HEK293 (cell line): ENCODE results near the gene SH3GL2.

Experiments
- KLF10 ChIP-seq: fragments of 450-650 bp; IDR thresholded peaks from 2 replicates; pipeline ENCODE4 v1.5.1; 2018; ENCODE audit warnings: missing biosample characterization, mild to moderate bottlenecking, missing genetic modification characterization
- PRDM2 ChIP-seq: fragments of 450-650 bp; formaldehyde crosslinking; IDR thresholded peaks from 2 replicates; pipeline ENCODE4 v1.5.1; 2016; ENCODE audit warnings: missing biosample characterization, missing genetic modification characterization, borderline replicate concordance
- ZBTB17 ChIP-seq: fragments of 450-650 bp; formaldehyde crosslinking; IDR thresholded peaks from 2 replicates; pipeline ENCODE4 v1.5.1; 2016; ENCODE audit warnings: missing biosample characterization, missing genetic modification characterization
- ZNF10 ChIP-seq: fragments of 450-650 bp; formaldehyde crosslinking; IDR thresholded peaks from 2 replicates; pipeline ENCODE4 v1.5.1; 2017; ENCODE audit warnings: missing biosample characterization, missing genetic modification characterization
- ZNF138 ChIP-seq: fragments of 450-650 bp; formaldehyde crosslinking; IDR thresholded peaks from 2 replicates; pipeline ENCODE4 v1.5.1; 2016; ENCODE audit warnings: missing biosample characterization, missing genetic modification characterization, borderline replicate concordance
- ZNF140 ChIP-seq: fragments of 450-650 bp; formaldehyde crosslinking; IDR thresholded peaks from 2 replicates; pipeline ENCODE4 v1.5.1; 2016; ENCODE audit warnings: missing biosample characterization, missing genetic modification characterization
- ZNF248 ChIP-seq: fragments of 450-650 bp; formaldehyde crosslinking; IDR thresholded peaks from 2 replicates; pipeline ENCODE4 v1.5.1; 2017; ENCODE audit warnings: missing biosample characterization, missing genetic modification characterization
- ZNF302 ChIP-seq: fragments of 450-650 bp; formaldehyde crosslinking; IDR thresholded peaks from 2 replicates; pipeline ENCODE4 v1.5.1; 2016; ENCODE audit warnings: missing biosample characterization, missing genetic modification characterization, low read depth
- ZNF391 ChIP-seq: fragments of 450-650 bp; formaldehyde crosslinking; IDR thresholded peaks from 2 replicates; pipeline ENCODE4 v1.5.1; 2016; ENCODE audit warnings: low read depth, missing biosample characterization, missing genetic modification characterization, borderline replicate concordance
- ZNF394 ChIP-seq: fragments of 450-650 bp; formaldehyde crosslinking; IDR thresholded peaks from 2 replicates; pipeline ENCODE4 v1.5.1; 2016; ENCODE audit warnings: missing biosample characterization, missing genetic modification characterization, mild to moderate bottlenecking, moderate library complexity, borderline replicate concordance
- ZNF423 ChIP-seq: fragments of 450-650 bp; formaldehyde crosslinking; IDR thresholded peaks from 2 replicates; pipeline ENCODE4 v1.5.1; 2016; ENCODE audit warnings: missing biosample characterization, missing genetic modification characterization
- ZNF529 ChIP-seq: fragments of 450-650 bp; formaldehyde crosslinking; IDR thresholded peaks from 2 replicates; pipeline ENCODE4 v1.5.1; 2017; ENCODE audit warnings: missing genetic modification characterization, missing biosample characterization; ENCODE audit not compliant: insufficient replicate concordance
- ZNF571 ChIP-seq: fragments of 450-650 bp; formaldehyde crosslinking; IDR thresholded peaks from 2 replicates; pipeline ENCODE4 v1.5.0; 2017; ENCODE audit warnings: missing biosample characterization, missing genetic modification characterization
- ZNF585B ChIP-seq: fragments of 450-650 bp; formaldehyde crosslinking; IDR thresholded peaks from 2 replicates; pipeline ENCODE4 v1.5.1; 2016; ENCODE audit warnings: missing biosample characterization, missing genetic modification characterization
- ZNF621 ChIP-seq: fragments of 450-650 bp; formaldehyde crosslinking; IDR thresholded peaks from 2 replicates; pipeline ENCODE4 v1.5.1; 2017; ENCODE audit warnings: missing biosample characterization, missing genetic modification characterization
- ZNF692 ChIP-seq: fragments of 450-650 bp; formaldehyde crosslinking; IDR thresholded peaks from 2 replicates; pipeline ENCODE4 v1.5.1; 2016; ENCODE audit warnings: missing biosample characterization, missing genetic modification characterization
- ZNF707 ChIP-seq: fragments of 450-650 bp; formaldehyde crosslinking; IDR thresholded peaks from 2 replicates; pipeline ENCODE4 v1.5.1; 2016; ENCODE audit warnings: missing biosample characterization, missing genetic modification characterization
- ZNF791 ChIP-seq: fragments of 450-650 bp; formaldehyde crosslinking; IDR thresholded peaks from 2 replicates; pipeline ENCODE4 v1.5.1; 2016; ENCODE audit warnings: missing biosample characterization, missing genetic modification characterization
- ZSCAN23 ChIP-seq: fragments of 450-650 bp; formaldehyde crosslinking; IDR thresholded peaks from 2 replicates; pipeline ENCODE4 v1.5.1; 2016; ENCODE audit warnings: missing biosample characterization, missing genetic modification characterization
- ZXDB ChIP-seq: fragments of 450-650 bp; formaldehyde crosslinking; IDR thresholded peaks from 2 replicates; pipeline ENCODE4 v1.5.1; 2016; ENCODE audit warnings: missing biosample characterization, missing genetic modification characterization
- TF ChIP-seq, protein P1 (sequence below): fragments of 450-650 bp; formaldehyde crosslinking; IDR thresholded peaks from 2 replicates; pipeline ENCODE4 v1.5.1; 2017; ENCODE audit warnings: missing biosample characterization, missing genetic modification characterization
- TF ChIP-seq, protein P2 (sequence below): fragments of 450-650 bp; formaldehyde crosslinking; IDR thresholded peaks from 2 replicates; pipeline ENCODE4 v1.5.1; 2016; ENCODE audit warnings: missing biosample characterization, missing genetic modification characterization
- TF ChIP-seq, protein P3 (sequence below): fragments of 450-650 bp; formaldehyde crosslinking; IDR thresholded peaks from 2 replicates; pipeline ENCODE4 v1.5.1; 2016; ENCODE audit warnings: missing biosample characterization, missing genetic modification characterization

The SH3GL2 gene

DNA sequence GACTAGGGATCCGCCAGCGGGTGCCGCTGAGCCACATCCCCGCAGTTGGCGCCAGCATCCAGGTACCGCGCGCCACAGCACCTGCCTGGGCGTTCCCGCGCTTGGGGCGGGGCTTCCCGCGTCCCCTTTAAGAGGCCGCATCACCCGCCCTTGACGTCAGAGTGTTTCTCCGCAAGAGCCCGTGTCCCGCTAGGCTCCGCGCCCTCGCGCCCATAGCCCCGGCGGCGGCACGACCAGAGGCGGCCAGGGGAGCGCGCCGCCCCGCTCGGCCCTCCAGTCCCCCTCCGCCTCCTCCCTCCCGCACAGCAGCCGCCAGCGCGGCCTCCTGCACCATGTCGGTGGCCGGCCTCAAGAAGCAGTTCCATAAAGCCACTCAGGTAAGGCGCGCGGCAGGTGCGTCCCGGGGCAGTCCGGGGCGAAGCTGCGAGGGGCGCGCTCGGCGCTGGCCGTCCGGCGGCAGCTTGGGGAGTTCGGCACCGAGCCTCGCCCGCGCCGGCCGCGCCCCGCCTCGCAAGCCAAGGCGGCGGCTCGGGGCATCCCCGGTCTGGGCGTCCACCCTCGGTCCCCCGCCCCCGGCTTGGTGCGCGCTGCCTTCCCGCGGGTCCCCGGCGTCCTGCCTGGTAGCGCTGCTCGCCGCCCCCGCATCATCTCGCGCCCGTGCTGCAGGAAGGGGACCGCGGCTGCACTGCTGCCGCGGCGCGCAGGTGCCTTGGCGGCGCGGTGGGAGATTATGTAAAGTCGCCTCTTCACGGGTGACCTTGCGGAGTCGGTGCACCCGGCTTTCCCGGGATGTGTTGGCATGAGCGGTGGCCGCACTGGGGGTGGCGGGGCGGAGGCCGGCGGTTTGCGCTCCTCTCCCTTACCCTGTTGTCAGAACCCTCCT lies at the start of gene SH3GL2 (continued):
- TF ChIP-seq ZNF791 (no peak), ZNF585B (tag by site-specific recombination) (no peak), ZNF423 (tag by site-specific recombination) (no peak), ZBTB17 (tag by site-specific recombination) (peak; percentile 70; the same call in 1 of the 2 replicates), PRDM2 (tag by site-specific recombination) (no peak), ZNF394 (tag by site-specific recombination) (no peak), ZNF248 (tag by site-specific recombination) (no peak), ZNF138 (tag by site-specific recombination) (no peak), ZXDB (peak; percentile 42; the same call in 1 of the 2 replicates), ZNF391 (tag by site-specific recombination) (no peak; the same call in 1 of the 2 replicates), ZNF621 (no peak), ZNF707 (tag by site-specific recombination) (no peak), ZNF692 (tag by site-specific recombination) (peak; percentile 95), ZNF571 (tag by site-specific recombination) (no peak), KLF10 (tag by site-specific recombination) (no peak), ZNF529 (tag by site-specific recombination) (no peak), ZNF140 (tag by site-specific recombination) (no peak), ZNF302 (tag by site-specific recombination) (no peak), ZNF10 (tag by site-specific recombination) (no peak), ZSCAN23 (tag by site-specific recombination) (no peak)
- TF ChIP-seq, protein P1, sequence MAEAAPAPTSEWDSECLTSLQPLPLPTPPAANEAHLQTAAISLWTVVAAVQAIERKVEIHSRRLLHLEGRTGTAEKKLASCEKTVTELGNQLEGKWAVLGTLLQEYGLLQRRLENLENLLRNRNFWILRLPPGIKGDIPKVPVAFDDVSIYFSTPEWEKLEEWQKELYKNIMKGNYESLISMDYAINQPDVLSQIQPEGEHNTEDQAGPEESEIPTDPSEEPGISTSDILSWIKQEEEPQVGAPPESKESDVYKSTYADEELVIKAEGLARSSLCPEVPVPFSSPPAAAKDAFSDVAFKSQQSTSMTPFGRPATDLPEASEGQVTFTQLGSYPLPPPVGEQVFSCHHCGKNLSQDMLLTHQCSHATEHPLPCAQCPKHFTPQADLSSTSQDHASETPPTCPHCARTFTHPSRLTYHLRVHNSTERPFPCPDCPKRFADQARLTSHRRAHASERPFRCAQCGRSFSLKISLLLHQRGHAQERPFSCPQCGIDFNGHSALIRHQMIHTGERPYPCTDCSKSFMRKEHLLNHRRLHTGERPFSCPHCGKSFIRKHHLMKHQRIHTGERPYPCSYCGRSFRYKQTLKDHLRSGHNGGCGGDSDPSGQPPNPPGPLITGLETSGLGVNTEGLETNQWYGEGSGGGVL (tag by site-specific recombination) = no peak
- TF ChIP-seq, protein P2, sequence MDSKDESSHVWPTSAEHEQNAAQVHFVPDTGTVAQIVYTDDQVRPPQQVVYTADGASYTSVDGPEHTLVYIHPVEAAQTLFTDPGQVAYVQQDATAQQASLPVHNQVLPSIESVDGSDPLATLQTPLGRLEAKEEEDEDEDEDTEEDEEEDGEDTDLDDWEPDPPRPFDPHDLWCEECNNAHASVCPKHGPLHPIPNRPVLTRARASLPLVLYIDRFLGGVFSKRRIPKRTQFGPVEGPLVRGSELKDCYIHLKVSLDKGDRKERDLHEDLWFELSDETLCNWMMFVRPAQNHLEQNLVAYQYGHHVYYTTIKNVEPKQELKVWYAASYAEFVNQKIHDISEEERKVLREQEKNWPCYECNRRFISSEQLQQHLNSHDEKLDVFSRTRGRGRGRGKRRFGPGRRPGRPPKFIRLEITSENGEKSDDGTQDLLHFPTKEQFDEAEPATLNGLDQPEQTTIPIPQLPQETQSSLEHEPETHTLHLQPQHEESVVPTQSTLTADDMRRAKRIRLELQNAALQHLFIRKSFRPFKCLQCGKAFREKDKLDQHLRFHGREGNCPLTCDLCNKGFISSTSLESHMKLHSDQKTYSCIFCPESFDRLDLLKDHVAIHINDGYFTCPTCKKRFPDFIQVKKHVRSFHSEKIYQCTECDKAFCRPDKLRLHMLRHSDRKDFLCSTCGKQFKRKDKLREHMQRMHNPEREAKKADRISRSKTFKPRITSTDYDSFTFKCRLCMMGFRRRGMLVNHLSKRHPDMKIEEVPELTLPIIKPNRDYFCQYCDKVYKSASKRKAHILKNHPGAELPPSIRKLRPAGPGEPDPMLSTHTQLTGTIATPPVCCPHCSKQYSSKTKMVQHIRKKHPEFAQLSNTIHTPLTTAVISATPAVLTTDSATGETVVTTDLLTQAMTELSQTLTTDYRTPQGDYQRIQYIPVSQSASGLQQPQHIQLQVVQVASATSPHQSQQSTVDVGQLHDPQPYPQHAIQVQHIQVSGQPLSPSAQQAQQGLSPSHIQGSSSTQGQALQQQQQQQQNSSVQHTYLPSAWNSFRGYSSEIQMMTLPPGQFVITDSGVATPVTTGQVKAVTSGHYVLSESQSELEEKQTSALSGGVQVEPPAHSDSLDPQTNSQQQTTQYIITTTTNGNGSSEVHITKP (tag by site-specific recombination) = no peak
- TF ChIP-seq, protein P3, sequence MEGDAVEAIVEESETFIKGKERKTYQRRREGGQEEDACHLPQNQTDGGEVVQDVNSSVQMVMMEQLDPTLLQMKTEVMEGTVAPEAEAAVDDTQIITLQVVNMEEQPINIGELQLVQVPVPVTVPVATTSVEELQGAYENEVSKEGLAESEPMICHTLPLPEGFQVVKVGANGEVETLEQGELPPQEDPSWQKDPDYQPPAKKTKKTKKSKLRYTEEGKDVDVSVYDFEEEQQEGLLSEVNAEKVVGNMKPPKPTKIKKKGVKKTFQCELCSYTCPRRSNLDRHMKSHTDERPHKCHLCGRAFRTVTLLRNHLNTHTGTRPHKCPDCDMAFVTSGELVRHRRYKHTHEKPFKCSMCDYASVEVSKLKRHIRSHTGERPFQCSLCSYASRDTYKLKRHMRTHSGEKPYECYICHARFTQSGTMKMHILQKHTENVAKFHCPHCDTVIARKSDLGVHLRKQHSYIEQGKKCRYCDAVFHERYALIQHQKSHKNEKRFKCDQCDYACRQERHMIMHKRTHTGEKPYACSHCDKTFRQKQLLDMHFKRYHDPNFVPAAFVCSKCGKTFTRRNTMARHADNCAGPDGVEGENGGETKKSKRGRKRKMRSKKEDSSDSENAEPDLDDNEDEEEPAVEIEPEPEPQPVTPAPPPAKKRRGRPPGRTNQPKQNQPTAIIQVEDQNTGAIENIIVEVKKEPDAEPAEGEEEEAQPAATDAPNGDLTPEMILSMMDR (tag by site-specific recombination) = peak; percentile 12; the same call in 1 of the 2 replicates
